ENCODE data around the gene SREK1. TPM values are rescaled to one million over a fixed set of nuclear protein-coding genes. Genes with fewer than 3 reads are reported as not detected.

The SREK1 gene
- total RNA-seq, 1 experiment from 2014 or later: 180 TPM

- no peaks in the 10 kb centered on the region for H3K9me2 ChIP-seq (replicated peaks; ENCODE audit: insufficient read depth, low read length)
- H3K27ac ChIP-seq (ENCODE audit: low read length): no peak overlapping the region
- peaks cover 16% of the 10 kb centered on the region for H3K4me1 ChIP-seq (ENCODE audit: low read length)
- H4K20me1 ChIP-seq (ENCODE audit: insufficient read depth, low read depth, low read length): peaks cover 11% of the 10 kb centered on the region; the same call in 1 of the 2 replicates
- H3K9ac ChIP-seq (ENCODE audit: low read length): no peak overlapping the region
- no peak overlapping the region for H3K4me2 ChIP-seq (ENCODE audit: low read depth, low read length, poor library complexity, severe bottlenecking)
- H3K4me3 ChIP-seq (ENCODE audit: low read length): no peak overlapping the region
- peaks cover 100% of the 10 kb centered on the region for H3K79me2 ChIP-seq (ENCODE audit: low read length)
- no peaks in the 10 kb centered on the region for H3K27me3 ChIP-seq (ENCODE audit: low read length)
- no peak overlapping the region for H2AFZ ChIP-seq (ENCODE audit: low read length)
- H3K9me3 ChIP-seq (ENCODE audit: low read length): no peaks in the 10 kb centered on the region
- no peak for DNase-seq
- peaks cover 30% of the 10 kb centered on the region for H3K36me3 ChIP-seq (ENCODE audit: insufficient read depth, low read length)
These were observed 5.8 kb downstream of the SREK1 start for GRCh38 chr5:66149950-66150349.

GRCh38 chr5:66151030-66151429, 6.9 kb downstream of the SREK1 start:
- H3K36me3 ChIP-seq (ENCODE audit: insufficient read depth, low read length): peaks cover 38% of the 10 kb centered on the region
- peaks cover 100% of the 10 kb centered on the region for H3K79me2 ChIP-seq (ENCODE audit: low read length)
- H3K9ac ChIP-seq (ENCODE audit: low read length): no peak overlapping the region
- no peak overlapping the region for H3K4me3 ChIP-seq (ENCODE audit: low read length)
- H3K9me2 ChIP-seq (replicated peaks; ENCODE audit: insufficient read depth, low read length): no peaks in the 10 kb centered on the region
- no peak overlapping the region for H3K4me2 ChIP-seq (ENCODE audit: low read depth, low read length, poor library complexity, severe bottlenecking)
- no peaks in the 10 kb centered on the region for H3K27me3 ChIP-seq (ENCODE audit: low read length)
- H3K9me3 ChIP-seq (ENCODE audit: low read length): no peaks in the 10 kb centered on the region
- DNase-seq: no peak
- H3K27ac ChIP-seq (ENCODE audit: low read length): no peak overlapping the region
- peaks cover 11% of the 10 kb centered on the region for H3K4me1 ChIP-seq (ENCODE audit: low read length)
- H4K20me1 ChIP-seq (ENCODE audit: insufficient read depth, low read depth, low read length): peaks cover 11% of the 10 kb centered on the region; the same call in 1 of the 2 replicates
- H2AFZ ChIP-seq (ENCODE audit: low read length): no peak overlapping the region

- Histone ChIP-seq H3K27ac (ENCODE audit: low read length) (no peak overlapping the region), H3K9ac (ENCODE audit: low read length) (no peak overlapping the region), H3K4me2 (ENCODE audit: low read depth, low read length, poor library complexity, severe bottlenecking) (no peak overlapping the region), H4K20me1 (ENCODE audit: insufficient read depth, low read depth, low read length) (peaks cover 11% of the 10 kb centered on the region; the same call in 1 of the 2 replicates), H3K27me3 (ENCODE audit: low read length) (no peaks in the 10 kb centered on the region), H3K36me3 (ENCODE audit: insufficient read depth, low read length) (peaks cover 37% of the 10 kb centered on the region), H2AFZ (ENCODE audit: low read length) (no peak overlapping the region), H3K4me3 (ENCODE audit: low read length) (no peak overlapping the region), H3K9me2 (replicated peaks; ENCODE audit: insufficient read depth, low read length) (no peaks in the 10 kb centered on the region), H3K4me1 (ENCODE audit: low read length) (peaks cover 7% of the 10 kb centered on the region), H3K9me3 (ENCODE audit: low read length) (no peaks in the 10 kb centered on the region), H3K79me2 (ENCODE audit: low read length) (peaks cover 100% of the 10 kb centered on the region)
- no peak for DNase-seq
These were observed 7.4 kb downstream of the SREK1 start for GRCh38 chr5:66151491-66151890.

DNA sequence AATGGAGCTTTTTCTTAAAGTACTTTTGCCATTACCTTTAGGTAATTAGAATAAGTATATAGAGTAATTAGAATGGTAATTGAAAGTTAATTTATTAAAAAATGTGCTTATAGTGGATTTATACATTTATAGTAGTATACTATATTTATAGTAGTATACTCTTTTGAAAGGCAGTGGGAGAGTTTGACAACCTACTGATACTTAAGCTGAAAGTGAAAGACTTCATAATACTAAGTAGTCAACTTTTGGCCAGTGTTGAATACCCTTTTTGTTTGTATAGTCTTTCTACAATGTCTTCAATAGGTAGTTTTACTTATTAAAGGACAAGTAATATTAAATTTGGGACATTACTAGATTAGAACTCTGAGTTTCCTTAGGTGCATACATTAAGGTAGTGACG, 12.9 kb downstream of the SREK1 start:
- no peak overlapping the region for H2AFZ ChIP-seq (ENCODE audit: low read length)

GRCh38 chr5:66161356-66161755, 17.3 kb downstream of the SREK1 start:
- H3K9me2 ChIP-seq (replicated peaks; ENCODE audit: insufficient read depth, low read length): no peaks in the 10 kb centered on the region
- H3K4me3 ChIP-seq (ENCODE audit: low read length): no peak overlapping the region
- H3K36me3 ChIP-seq (ENCODE audit: insufficient read depth, low read length): peaks cover 82% of the 10 kb centered on the region
- no peak overlapping the region for H3K4me2 ChIP-seq (ENCODE audit: low read depth, low read length, poor library complexity, severe bottlenecking)
- DNase-seq: no peak
- H3K4me1 ChIP-seq (ENCODE audit: low read length): no peaks in the 10 kb centered on the region; the same call in 1 of the 2 replicates
- H3K27ac ChIP-seq (ENCODE audit: low read length): no peak overlapping the region
- no peaks in the 10 kb centered on the region for H3K27me3 ChIP-seq (ENCODE audit: low read length)
- no peaks in the 10 kb centered on the region for H3K9me3 ChIP-seq (ENCODE audit: low read length)
- no peaks in the 10 kb centered on the region for H4K20me1 ChIP-seq (ENCODE audit: insufficient read depth, low read depth, low read length)
- H3K9ac ChIP-seq (ENCODE audit: low read length): no peak overlapping the region
- H3K79me2 ChIP-seq (ENCODE audit: low read length): peaks cover 75% of the 10 kb centered on the region
- no peak overlapping the region for H2AFZ ChIP-seq (ENCODE audit: low read length)

More for the DNA sequence above, 12.9 kb downstream of the SREK1 start:
- Histone ChIP-seq H3K4me3 (ENCODE audit: low read length) (no peak overlapping the region), H3K9me3 (ENCODE audit: low read length) (no peaks in the 10 kb centered on the region), H3K9ac (ENCODE audit: low read length) (no peak overlapping the region), H3K9me2 (replicated peaks; ENCODE audit: insufficient read depth, low read length) (no peaks in the 10 kb centered on the region), H3K79me2 (ENCODE audit: low read length) (peaks cover 88% of the 10 kb centered on the region), H4K20me1 (ENCODE audit: insufficient read depth, low read depth, low read length) (peaks cover 11% of the 10 kb centered on the region; the same call in 1 of the 2 replicates), H3K27me3 (ENCODE audit: low read length) (no peaks in the 10 kb centered on the region), H3K4me1 (ENCODE audit: low read length) (no peaks in the 10 kb centered on the region; the same call in 1 of the 2 replicates), H3K4me2 (ENCODE audit: low read depth, low read length, poor library complexity, severe bottlenecking) (no peak overlapping the region), H3K27ac (ENCODE audit: low read length) (no peak overlapping the region), H3K36me3 (ENCODE audit: insufficient read depth, low read length) (peaks cover 62% of the 10 kb centered on the region; the same call in 1 of the 2 replicates)
- no peak for DNase-seq

DNA sequence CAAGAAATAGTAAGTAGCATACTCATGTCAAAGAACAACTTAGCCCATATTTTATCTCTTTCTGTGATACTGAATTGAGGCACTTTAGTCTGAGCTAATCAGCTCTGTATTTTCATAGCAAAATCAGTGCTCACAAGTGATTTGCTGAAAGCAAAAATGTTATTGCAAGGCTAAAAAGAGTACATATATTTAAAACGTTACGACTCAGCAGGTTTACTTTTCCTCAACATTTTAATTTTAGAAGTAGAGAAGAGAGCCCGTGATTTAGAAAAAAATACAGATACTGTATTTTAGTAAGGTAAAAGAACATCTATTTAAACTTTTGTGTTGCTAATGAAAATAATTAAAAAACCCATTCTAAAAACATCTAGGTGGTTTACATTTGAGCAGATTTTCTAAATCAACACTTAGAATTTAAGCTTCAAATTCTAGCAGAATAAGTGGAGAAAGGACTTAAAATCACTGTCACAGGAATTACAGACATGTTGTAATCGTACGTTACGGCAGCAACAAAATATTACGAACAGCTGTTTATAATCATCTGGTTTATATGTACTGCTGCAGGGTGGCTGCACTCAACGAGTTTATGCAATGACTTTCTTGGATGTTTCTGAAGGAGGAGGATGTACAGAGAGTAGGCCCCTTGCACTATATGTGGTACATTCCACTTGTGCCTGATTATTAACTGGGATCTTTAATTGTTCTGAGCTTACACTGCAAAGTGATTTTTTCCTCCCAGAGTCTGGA, 20.1 kb downstream of the SREK1 start:
- H3K27ac ChIP-seq (ENCODE audit: low read length): no peak overlapping the region
- no peaks in the 10 kb centered on the region for H3K9me2 ChIP-seq (replicated peaks; ENCODE audit: insufficient read depth, low read length)
- DNase-seq: no peak
- H3K36me3 ChIP-seq (ENCODE audit: insufficient read depth, low read length): peaks cover 77% of the 10 kb centered on the region
- H2AFZ ChIP-seq (ENCODE audit: low read length): no peak overlapping the region
- no peak overlapping the region for H3K4me2 ChIP-seq (ENCODE audit: low read depth, low read length, poor library complexity, severe bottlenecking)
- no peaks in the 10 kb centered on the region for H3K9me3 ChIP-seq (ENCODE audit: low read length)
- H3K4me3 ChIP-seq (ENCODE audit: low read length): no peak overlapping the region
- H3K79me2 ChIP-seq (ENCODE audit: low read length): peaks cover 67% of the 10 kb centered on the region
- H3K27me3 ChIP-seq (ENCODE audit: low read length): no peaks in the 10 kb centered on the region
- peaks cover 13% of the 10 kb centered on the region for H3K4me1 ChIP-seq (ENCODE audit: low read length)
- no peak overlapping the region for H3K9ac ChIP-seq (ENCODE audit: low read length)
- no peaks in the 10 kb centered on the region for H4K20me1 ChIP-seq (ENCODE audit: insufficient read depth, low read depth, low read length)

DNA sequence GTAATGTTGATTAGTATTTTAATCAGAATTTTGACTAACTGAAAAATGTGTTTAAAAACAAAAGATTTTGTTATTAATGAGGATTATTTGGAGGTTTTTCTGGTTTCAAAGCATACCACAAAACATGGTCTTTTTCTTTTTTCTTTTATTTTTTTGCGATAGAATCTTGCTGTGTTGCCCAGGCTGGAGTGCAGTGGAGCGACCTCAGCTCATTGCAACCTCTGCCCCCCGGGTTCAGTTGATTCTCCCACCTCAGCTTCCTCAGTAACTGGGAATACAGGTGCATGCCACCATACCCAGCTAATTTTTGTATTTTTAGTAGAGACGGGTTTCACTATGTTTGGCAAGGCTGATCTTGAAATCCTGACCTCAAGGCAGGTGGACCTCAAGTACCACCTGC, 24.1 kb downstream of the SREK1 start:
- peaks cover 67% of the 10 kb centered on the region for H3K79me2 ChIP-seq (ENCODE audit: low read length)

GRCh38 chr5:66169534-66169933, 25.4 kb downstream of the SREK1 start:
- Histone ChIP-seq H3K79me2 (ENCODE audit: low read length) (peaks cover 66% of the 10 kb centered on the region), H3K4me1 (ENCODE audit: low read length) (peaks cover 39% of the 10 kb centered on the region), H4K20me1 (ENCODE audit: insufficient read depth, low read depth, low read length) (no peaks in the 10 kb centered on the region), H3K27ac (ENCODE audit: low read length) (peak overlapping the region; percentile 20; the same call in 1 of the 2 replicates), H3K4me2 (ENCODE audit: low read depth, low read length, poor library complexity, severe bottlenecking) (no peak overlapping the region), H3K9ac (ENCODE audit: low read length) (no peak overlapping the region), H3K9me2 (replicated peaks; ENCODE audit: insufficient read depth, low read length) (no peaks in the 10 kb centered on the region), H3K9me3 (ENCODE audit: low read length) (no peaks in the 10 kb centered on the region), H2AFZ (ENCODE audit: low read length) (no peak overlapping the region), H3K36me3 (ENCODE audit: insufficient read depth, low read length) (peaks cover 52% of the 10 kb centered on the region), H3K4me3 (ENCODE audit: low read length) (no peak overlapping the region), H3K27me3 (ENCODE audit: low read length) (no peaks in the 10 kb centered on the region)
- no peak for DNase-seq

More for the DNA sequence above, 24.1 kb downstream of the SREK1 start:
- DNase-seq: no peak
- Histone ChIP-seq H3K27ac (ENCODE audit: low read length) (no peak overlapping the region), H3K9me2 (replicated peaks; ENCODE audit: insufficient read depth, low read length) (no peaks in the 10 kb centered on the region), H3K4me2 (ENCODE audit: low read depth, low read length, poor library complexity, severe bottlenecking) (no peak overlapping the region), H3K4me1 (ENCODE audit: low read length) (peaks cover 37% of the 10 kb centered on the region), H3K4me3 (ENCODE audit: low read length) (no peak overlapping the region), H3K9ac (ENCODE audit: low read length) (no peak overlapping the region), H3K36me3 (ENCODE audit: insufficient read depth, low read length) (peaks cover 53% of the 10 kb centered on the region), H2AFZ (ENCODE audit: low read length) (no peak overlapping the region), H3K27me3 (ENCODE audit: low read length) (no peaks in the 10 kb centered on the region), H4K20me1 (ENCODE audit: insufficient read depth, low read depth, low read length) (no peaks in the 10 kb centered on the region), H3K9me3 (ENCODE audit: low read length) (no peaks in the 10 kb centered on the region)
